Activated T-cell treated with anti-CD3 and anti-CD28 coated beads for 48 hours (primary cell): Measurements from ENCODE around the gene AANAT.

ENCODE experiments used
- DNase-seq: peaks from one replicate; pipeline ENCODE4 v3.0.0-alpha.2; 2020; ENCODE audit warnings: low read depth

The AANAT gene

GRCh38 chr17:76468634-76469010, 1.2 kb downstream of the AANAT start:
- DNase-seq, result no peak

- no peak for DNase-seq
Measured at GRCh38 chr17:76469076-76469990, 1.9 kb downstream of the AANAT start.

- DNase-seq, result no peak
Measured at GRCh38 chr17:76469991-76470739, 2.8 kb downstream of the AANAT start.

DNA sequence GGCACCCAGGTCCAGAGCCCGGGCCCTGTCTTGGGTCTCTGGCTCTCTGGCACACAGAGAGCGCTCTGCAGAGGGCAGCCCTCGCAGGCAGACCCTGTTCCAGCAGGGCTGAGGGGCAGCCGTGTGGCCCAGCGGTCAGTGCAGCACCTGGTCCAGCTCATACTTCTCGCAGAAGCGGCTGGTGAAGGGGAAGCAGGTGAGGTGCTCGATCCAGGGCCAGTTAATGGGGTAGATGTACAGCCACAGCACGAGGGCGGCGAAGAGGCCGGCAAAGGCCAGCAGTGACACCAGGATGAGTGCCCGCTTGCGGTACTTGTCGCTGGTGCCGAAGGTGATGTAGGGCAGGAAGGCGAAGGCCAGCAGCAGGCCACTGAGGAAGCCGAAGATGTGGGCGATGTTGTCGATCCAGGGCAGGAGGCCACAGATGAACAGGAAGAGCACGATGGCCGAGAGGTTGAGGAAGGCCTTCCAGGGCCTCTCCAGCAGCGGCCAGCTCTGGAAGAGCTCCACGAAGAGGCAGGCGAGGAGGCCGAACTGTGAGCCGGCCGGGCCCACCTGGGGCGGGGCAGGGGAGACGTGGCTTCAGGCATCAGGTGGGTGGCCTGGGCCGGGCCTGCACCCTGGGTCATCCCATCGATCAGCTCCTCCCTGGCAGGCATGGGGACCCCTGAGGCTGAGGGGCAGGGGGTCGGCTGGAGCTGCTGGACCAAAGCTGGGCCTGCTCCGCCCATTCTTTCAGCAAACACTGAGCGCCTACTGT, 4.3 kb downstream of the AANAT start:
- no peak for DNase-seq

DNA sequence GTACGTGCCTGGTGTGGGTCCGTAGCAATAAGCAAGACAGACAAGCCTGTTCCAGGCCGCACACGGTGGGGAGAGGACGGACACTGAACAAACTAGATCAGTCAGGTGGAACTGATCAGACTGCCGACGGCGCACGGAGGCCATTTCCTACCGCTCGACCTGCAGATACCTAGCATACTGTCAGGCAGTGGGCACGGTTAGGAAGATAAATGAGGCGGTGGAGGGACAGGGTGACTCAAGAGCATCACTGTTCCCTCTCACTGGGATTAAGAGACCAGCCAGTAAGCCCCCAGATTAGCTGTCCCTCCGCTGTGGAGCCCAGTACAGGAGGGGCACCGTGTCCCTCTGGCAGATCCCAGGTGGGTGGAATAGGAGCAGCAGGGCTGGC, 4.8 kb downstream of the AANAT start:
- no peak for DNase-seq

GRCh38 chr17:76472726-76473125, 5.3 kb downstream of the AANAT start:
- no peak for DNase-seq

- DNase-seq, result no peak
Measured at GRCh38 chr17:76473541-76473985, 6.2 kb downstream of the AANAT start.

DNA sequence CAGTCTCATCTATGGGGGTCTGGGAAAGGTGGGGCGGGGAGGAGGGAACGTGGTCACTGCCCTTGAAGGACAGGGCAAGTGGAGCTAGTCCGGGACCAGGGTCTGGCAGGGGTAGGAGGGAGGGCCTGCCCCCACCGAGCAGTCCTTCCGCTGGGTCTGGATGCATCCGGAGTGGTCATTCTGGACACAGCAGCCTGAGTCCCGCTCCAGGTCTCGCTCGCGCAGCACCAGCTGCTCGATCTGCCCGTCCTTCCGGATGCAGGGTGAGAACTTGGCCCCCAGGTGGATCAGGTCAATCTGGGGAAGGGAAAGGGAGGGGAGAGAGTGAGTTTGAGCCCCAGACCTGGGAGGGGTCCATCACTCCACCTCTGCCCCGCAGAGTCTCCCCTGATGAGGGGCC, 6.8 kb downstream of the AANAT start:
- no peak for DNase-seq

- DNase-seq, result no peak
Measured at GRCh38 chr17:76474894-76475293, 7.5 kb downstream of the AANAT start.

DNA sequence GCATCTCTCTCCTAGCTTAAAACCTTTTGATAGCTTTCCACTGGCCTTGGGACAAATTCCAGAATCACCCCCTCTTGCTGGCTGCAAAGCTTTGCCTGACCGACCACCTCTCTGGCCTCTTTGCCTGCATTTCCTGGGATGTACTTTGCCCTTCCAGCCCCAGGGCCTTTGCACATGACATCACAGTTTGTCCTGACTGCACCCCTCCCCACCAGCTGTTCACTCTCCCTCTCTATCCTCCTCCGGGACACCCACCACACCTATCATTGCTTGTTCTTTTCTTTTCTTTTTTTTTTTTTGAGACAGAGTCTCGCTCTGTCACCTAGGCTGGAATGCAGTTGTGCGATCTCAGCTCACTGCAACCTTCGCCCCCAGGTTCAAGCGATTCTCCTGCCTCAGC, 7.9 kb downstream of the AANAT start:
- no peak for DNase-seq

DNA sequence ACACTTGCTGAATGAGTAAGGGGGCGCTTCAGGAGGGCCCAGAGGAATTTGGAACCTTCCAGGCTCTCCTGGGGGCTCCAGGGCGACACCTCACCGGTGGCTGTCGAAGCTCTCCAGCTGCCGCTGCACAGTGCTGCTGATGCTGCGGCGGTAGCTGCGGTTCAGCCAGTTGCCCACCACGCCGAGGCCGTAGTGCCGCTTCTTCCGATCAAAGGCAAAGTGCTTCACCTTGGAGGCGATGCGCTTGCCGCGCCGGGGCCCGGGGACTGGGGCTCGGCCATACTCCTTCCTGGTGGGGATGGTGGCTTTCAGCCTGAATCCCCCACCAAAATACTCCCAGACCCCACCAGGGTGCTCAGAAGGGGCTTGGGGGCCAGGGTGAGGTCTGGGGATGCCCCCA, 9.3 kb downstream of the AANAT start:
- no peak for DNase-seq

DNA sequence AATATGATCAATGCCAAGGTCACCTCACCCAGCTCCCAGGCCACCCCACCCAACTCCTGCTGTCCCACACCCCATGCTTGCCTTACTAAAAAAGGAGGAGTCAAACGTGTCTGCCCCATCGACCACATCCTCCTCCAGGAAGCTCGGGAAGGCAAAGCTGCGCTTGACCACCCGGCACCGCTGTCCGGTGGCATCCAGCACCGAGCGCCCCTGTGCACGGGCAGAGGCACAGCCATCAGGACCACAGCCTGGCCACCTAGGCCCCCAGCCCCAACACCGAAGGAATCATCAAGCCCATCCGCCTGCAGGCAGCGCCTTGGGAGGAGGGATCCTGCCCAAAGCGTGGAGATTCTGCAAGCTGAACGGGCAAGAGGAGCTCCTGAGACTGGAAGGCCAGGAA, 10.2 kb downstream of the AANAT start:
- DNase-seq, result no peak

DNA sequence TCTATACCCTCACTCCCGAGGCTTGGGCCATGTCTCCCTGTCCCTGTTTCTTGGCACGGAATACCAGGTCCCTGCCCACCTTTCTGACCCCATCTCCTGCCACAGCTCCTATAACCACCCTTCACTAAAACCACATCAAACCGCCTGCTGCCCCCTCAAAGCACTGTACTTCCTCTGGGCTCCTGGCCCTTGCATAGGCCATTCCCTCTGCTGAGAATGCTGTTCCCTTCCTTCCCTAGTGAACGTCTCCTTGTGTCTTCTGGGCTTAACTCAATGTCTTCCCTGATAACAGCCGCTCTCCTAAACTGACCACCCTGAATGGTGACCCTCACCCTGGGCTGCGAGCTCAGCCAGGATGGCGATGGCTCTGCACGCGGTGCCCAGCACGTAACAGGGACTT, 10.7 kb downstream of the AANAT start:
- no peak for DNase-seq

DNA sequence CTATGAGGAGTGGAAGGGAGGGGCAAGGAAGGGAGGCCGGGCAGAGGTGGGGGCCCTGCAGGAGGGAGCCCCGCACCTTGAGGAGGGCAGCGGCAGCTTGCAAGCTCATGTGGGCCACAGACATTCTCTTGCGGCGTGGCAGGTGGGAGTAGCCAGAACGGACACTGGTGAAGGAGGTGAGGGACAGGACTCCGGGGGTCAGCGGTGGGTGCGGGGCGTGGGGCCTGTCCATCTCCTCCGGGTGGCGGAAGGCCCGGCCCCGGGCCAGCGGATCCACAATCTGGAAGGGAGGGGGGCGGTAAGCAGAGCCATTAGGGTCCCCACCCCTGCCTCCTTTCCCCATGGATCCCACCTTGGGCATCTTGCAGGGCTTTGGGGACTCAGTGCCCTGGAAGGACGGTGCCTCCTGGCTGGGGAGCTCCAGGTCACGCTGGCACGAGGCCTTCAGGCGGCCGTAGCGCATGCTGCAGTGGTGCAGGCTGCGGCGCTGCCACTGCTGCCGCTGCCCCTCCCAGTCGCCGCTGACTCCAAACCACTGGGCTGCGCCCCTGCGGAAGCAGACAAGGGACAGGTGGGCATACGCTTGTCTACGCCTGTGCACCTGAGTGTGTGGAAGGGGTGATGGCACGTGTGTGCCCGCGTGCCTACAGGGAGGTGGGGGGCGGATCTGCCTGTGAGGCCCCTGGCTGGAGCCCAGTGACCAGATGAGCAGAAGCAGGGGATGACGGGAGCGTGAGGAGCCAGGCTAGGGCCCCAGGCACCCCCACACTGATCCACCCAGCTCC, 11.5 kb downstream of the AANAT start:
- DNase-seq, result no peak

DNA sequence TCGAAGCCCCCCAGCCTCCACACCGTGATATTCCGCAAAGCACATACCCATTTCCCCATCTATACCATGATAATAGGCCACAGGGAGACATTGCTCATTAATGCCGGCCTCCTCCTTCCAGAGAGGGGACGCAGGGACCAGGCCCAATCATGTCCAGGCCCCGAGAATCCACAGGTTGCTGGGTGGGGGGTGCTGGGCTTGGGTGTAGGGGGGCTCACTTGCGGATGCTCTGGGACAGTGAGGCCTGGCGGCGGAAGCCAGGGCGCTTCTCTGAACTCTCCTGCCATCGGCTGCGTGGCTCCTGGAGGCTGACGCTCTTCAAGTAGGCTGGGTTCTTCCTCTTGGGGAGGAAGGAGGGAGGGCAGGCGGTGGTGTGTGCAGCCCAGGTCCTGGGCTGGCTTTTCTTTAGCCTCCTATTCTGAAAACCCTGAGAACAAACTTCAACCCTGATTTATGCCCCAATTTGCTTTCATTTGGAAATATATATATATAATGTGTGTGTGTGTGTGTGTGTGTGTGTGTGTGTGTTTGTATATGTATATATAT, 12.2 kb downstream of the AANAT start:
- DNase-seq, result no peak

DNA sequence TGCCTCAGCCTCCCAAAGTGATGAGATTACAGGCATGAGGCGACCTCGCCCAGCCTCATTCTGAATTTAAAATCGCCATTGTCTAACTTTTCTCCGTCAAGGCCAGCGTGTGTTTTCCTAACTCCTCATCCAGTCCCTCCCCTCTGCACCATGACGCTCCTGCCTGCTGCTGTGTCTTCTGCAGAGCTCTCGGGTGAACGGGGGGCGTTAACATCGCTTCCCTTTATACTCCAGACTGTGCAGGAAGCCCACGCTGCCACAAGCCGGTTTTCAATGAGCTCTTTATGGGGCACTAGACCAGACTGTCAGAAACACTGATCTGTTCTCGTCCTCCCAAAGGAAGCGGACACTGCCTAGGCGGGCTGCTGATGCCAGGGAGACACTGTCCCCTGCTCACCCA, 13.2 kb downstream of the AANAT start:
- no peak for DNase-seq

DNA sequence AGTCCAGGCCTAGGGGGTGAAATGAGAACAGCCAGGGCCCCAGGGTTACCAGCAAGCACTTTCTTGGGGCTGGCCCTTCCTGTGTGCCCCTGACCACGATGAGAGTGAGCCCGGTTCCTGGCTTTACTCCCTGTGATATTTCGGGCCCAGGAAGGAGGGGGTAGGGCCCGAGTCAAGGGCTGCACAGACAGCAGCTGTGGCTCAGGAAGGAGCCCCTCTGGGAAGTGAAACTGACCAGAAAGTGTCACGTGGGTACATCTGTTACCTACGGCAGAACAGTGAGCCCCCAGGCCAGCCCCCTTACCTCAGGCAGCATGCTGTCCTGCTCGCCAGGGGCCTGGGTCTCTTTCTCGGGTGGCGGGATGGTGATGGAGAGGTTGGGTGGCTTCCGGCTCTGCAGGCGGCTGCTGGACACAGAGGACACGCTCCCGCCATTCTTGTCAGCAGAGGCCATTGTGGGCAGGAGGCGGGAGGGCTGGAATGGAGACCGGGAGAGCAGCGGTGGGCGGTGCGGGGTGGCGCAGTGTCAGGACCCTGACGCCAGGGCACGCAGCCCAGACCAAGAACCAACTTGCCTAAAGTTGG, 13.8 kb downstream of the AANAT start:
- DNase-seq, result no peak

DNA sequence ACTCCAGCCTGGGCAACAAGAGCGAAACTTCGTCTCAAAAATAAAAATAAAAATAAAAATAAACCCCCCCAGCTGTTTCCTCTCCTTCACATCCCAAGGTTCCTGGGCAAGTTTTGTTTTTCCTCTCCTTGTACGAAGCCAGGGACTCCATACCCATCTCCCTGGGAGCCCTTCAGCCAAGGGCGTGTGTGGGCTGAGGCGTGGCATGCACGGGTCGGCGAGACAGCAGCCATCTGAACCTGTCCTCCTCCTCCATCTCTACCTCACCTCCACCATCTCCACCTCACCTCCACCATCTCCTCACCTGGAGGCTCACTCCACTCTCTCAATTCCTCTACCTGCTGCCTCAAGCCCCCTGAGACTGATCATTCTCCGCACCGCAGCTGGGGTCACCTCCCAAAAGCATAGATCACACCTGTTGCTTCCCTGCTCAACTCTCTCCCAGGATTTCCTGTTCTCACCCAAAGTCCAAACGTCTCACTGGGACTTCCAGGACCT, 16.9 kb downstream of the AANAT start:
- DNase-seq, result no peak

- DNase-seq, result no peak
Measured at GRCh38 chr17:76485569-76485968, 18.2 kb downstream of the AANAT start.

- no peak for DNase-seq
Measured at GRCh38 chr17:76487451-76488192, 20.2 kb downstream of the AANAT start.
